ENCODE measurements around the gene RFC3. TPM values are rescaled to one million over a fixed set of nuclear protein-coding genes. Genes with fewer than 3 reads are reported as not detected.
"Not testable (repeated sequence)": the region's sequence is repeated elsewhere in the genome, so short reads cannot be mapped to it uniquely, and the experiment has no call there.

Gene RFC3, protein sequence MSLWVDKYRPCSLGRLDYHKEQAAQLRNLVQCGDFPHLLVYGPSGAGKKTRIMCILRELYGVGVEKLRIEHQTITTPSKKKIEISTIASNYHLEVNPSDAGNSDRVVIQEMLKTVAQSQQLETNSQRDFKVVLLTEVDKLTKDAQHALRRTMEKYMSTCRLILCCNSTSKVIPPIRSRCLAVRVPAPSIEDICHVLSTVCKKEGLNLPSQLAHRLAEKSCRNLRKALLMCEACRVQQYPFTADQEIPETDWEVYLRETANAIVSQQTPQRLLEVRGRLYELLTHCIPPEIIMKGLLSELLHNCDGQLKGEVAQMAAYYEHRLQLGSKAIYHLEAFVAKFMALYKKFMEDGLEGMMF
- 45.1 and 55.6 TPM in 2 replicates for total RNA-seq

DNA sequence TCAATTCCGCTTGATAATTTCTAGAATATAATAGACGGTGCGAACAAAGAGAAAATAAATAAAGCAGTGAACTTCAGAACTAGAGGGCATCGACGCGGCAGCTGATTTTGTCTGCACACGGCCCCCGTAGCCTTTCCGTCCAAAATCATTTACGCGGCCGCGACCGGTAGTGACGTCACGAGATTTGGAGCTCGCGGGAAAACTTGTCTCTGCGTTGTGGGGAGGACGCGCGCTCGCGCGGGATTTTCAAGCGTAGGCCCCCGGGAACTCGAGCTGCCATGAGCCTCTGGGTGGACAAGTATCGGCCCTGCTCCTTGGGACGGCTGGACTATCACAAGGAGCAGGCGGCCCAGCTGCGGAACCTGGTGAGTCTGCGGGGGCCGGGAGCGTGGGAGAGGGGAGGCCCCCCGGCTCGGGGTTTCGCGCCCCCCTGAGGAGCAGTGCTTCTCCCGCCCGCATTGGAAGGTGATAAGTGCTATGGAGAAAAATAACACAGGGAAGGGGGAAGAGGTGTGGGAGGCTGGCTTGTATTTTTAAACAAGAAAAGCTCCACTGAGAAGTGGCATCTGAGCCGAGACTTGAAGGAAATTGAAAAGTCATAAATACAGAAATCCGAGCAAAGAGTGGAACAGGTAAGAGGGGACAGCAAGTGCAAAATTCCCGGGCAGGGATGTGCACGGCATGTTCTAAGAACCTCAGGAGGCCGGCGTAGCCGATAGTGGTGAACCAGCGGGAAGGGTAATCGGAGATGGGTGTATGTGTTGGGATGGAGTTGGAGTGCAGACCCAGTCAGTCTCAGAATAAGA lies at the start of gene RFC3:
Gene RFC3, plus strand, starts transcription at position 249 of the 806 bp plus-strand sequence. Its CDS starts 30 bp downstream, at position 279.
- TF ChIP-seq, protein P1, sequence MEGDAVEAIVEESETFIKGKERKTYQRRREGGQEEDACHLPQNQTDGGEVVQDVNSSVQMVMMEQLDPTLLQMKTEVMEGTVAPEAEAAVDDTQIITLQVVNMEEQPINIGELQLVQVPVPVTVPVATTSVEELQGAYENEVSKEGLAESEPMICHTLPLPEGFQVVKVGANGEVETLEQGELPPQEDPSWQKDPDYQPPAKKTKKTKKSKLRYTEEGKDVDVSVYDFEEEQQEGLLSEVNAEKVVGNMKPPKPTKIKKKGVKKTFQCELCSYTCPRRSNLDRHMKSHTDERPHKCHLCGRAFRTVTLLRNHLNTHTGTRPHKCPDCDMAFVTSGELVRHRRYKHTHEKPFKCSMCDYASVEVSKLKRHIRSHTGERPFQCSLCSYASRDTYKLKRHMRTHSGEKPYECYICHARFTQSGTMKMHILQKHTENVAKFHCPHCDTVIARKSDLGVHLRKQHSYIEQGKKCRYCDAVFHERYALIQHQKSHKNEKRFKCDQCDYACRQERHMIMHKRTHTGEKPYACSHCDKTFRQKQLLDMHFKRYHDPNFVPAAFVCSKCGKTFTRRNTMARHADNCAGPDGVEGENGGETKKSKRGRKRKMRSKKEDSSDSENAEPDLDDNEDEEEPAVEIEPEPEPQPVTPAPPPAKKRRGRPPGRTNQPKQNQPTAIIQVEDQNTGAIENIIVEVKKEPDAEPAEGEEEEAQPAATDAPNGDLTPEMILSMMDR (conservative IDR thresholded peaks at IDR 0.05; ENCODE audit: low read depth, low read length), result no peak
- peak within 1 kb of the TSS; percentile 92 for H3K4me3 ChIP-seq (ENCODE audit: low read depth, low read length)
- DNase-seq (ENCODE audit: low read depth), result peak; percentile 53

DNA sequence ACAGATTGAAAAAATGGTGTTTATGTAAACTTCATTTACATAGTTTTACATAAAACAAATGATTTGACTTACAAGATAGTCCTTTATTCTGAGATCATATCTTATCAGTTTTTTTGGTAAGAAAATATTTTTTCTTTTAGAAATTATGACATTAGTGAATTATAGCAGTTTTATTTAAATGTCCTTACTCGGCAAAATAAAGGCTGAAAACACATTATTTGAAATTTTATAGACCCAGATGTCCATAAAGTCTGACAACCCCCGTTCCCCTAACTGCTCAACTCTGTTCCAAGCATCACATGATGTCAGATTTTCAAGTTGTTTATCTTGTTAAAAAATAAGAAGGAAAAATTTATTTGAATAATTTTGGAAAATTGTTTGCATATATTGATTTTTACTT lies 46.7 kb upstream of the RFC3 start:
- H3K4me3 ChIP-seq (ENCODE audit: low read depth, low read length), result no peak overlapping the region
- DNase-seq (ENCODE audit: low read depth), result no peak
- TF ChIP-seq, protein P1 (conservative IDR thresholded peaks at IDR 0.05; ENCODE audit: low read depth, low read length), result no peak

DNA sequence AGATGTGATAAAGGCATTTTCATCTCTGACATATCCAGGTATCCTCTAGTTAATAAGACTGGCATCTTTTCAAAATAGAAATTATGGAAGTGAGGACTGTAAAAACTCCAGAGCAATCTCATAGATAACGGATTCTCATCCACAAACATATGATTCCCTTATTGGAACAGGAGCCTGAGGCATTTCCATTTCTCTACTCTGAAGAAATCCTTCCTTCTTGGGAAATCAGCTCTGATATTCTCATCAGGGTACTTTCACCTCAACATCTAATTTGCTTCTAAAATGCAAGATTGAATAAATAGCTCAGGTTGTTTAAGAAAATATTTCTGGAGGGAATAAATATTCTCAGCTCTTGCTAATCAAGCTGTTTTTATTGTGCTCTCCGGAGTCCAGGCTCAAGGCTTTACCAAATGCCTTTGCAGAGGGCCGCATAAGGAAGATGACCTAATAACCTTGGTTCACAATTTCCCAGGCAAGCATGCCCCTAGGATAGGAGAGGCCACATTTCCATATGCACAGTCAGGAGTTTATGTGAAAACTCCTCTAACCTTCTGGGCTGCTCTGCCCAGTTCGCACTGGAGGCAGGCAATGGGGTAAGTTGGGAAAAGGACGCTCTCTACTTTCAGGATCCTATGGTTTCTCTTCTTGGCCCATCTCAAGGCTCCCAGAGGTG lies 44.0 kb upstream of the RFC3 start:
- TF ChIP-seq, protein P1 (conservative IDR thresholded peaks at IDR 0.05; ENCODE audit: low read depth, low read length), result no peak
- H3K4me3 ChIP-seq (ENCODE audit: low read depth, low read length), result no peak overlapping the region
- DNase-seq (ENCODE audit: low read depth), result no peak

DNA sequence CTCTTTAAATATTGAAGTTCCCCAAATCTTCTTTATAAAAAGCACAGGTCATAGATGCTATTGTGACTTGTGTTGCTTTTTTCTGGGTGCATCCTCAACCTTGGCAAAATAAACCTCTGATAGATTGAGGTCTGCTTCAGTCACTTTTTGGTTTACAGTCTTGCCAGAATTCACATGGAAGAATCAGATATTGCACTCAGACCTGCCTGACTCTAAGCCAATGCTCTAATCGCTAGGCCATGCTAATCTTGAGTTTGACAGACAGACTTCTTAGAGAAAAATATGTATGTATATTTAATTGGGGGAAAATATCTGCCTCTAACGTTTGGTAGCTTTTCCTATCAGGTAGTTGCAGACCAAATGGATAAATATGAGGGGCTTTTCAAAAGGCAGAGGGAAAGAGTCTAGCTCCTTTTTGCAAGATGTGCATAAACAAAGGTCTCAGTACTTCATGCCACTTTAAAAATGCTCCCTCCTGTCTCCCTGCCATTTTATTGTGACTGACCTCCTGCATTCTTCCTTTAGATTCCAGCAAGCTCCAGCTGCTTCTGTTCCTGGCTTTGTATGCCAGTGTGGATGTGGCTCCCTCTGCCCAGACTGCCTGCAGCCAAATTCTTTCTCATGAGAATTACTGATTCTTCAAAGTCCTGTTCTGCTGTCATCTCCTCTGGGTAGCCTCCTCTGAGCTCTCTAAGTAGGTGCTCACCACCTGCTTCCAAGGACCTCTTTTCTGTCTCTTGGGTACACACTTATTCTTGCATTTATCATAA lies 42.4 kb upstream of the RFC3 start:
- no peak for DNase-seq (ENCODE audit: low read depth)
- H3K4me3 ChIP-seq (ENCODE audit: low read depth, low read length), result no peak overlapping the region
- TF ChIP-seq, protein P1 (conservative IDR thresholded peaks at IDR 0.05; ENCODE audit: low read depth, low read length), result no peak

DNA sequence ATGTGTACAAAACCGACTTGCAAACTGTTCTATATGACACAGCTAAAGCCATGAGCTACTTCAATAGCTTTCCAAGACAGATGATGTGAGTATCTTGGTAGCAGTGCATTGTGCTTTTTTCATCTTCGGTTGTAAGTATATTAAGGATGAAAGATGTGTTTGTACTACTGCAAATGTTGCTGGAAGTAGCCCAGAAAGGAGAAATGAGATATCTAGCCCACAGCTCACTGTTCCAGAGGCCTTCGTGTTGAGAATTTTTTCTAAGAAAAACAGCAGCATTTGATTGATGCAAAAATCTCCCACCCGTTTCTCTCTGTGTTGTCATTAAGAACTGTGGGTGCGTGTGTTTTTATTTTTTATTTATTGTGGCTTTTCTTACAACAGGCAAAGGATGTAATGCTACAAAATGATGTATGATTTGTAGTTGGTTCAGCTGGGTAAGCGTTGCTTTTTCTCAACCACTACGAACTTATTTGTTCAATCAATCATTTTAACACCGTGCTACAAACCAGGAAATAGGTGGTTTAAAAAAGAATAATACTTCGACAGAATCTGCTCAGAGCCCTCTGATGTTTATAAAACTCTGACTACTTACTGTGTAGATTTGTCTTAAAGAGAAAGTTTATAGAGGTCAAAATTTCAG lies 41.6 kb upstream of the RFC3 start:
- TF ChIP-seq, protein P1 (conservative IDR thresholded peaks at IDR 0.05; ENCODE audit: low read depth, low read length), result no peak
- no peak for DNase-seq (ENCODE audit: low read depth)
- H3K4me3 ChIP-seq (ENCODE audit: low read depth, low read length), result no peak overlapping the region

DNA sequence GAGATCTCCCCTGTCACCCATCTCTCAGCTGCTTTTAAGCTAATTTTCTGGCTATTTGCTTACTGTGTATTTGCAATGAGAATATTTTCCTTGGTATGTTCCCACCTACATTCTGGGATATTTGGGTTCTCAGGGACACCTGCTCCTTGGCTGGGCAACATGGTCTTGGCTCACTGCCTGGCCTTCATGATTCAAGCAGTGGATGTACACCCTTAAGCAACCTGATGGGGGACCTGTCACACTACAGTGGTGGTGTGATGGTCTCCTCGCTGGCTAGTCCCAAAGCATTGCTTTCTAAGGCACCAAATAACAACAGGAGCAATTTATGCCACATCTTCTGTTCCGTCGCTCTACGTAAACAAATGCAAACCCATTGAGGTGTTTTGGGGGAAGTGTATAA lies 35.3 kb upstream of the RFC3 start:
- no peak overlapping the region for H3K4me3 ChIP-seq (ENCODE audit: low read depth, low read length)
- TF ChIP-seq, protein P1 (conservative IDR thresholded peaks at IDR 0.05; ENCODE audit: low read depth, low read length), result no peak
- DNase-seq (ENCODE audit: low read depth), result no peak

DNA sequence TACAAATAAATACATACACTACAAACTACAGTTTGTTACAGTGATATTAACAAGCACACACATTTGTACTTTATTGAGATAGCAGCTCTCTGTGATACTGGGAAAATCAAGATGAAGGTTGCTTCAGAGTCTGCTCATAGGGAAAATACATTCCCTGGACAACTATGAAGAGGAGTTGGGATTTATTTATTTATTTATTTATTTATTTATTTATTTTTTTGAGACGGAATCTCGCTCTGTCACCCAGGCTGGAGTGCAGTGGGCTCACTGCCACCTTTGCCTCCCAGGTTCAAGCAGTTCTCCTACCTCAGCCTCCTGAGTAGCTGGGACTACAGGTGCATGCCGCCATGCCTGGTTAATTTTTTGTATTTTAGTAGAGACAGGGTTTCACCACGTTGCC lies 34.7 kb upstream of the RFC3 start:
- not testable (repeated sequence) for DNase-seq (ENCODE audit: low read depth); H3K4me3 ChIP-seq (ENCODE audit: low read depth, low read length)
